ENCODE results near the gene NELL1.

GRCh38 chr11:20731676-20732215 lies 62.4 kb downstream of the NELL1 start:
- TF ChIP-seq CTCF (IDR thresholded peaks at IDR 0.05; ENCODE audit: low read depth, low read length, poor library complexity, severe bottlenecking) (no peak), EZH2phosphoT487 (IDR thresholded peaks at IDR 0.05; ENCODE audit: borderline replicate concordance, low read length) (no peak)
